ENCODE results near the gene TUB. TPM values are rescaled to one million over a fixed set of nuclear protein-coding genes. Genes with fewer than 3 reads are reported as not detected.

Gene TUB
- polyA plus RNA-seq, 1 donor: 15.2 TPM

Other genes with a start within 250 kb of the TUB start
- 0.06 TPM for gene OR10A6, start 149.9 kb upstream of the TUB start, polyA plus RNA-seq
- 0.04 TPM for gene OR10A3, start 139.5 kb upstream of the TUB start, polyA plus RNA-seq
- not detected for gene NLRP10, start 115.8 kb upstream of the TUB start, polyA plus RNA-seq
- gene EIF3F, start 93.9 kb upstream of the TUB start, polyA plus RNA-seq: 357 TPM
- gene RIC3, start 87.8 kb downstream of the TUB start, polyA plus RNA-seq: 9.0 TPM
- 0.12 TPM for gene LMO1, start 182.7 kb downstream of the TUB start, polyA plus RNA-seq